Testis (tissue), 2 donors: ENCODE results near the gene ITGA11.

Experiments used
- CTCF ChIP-seq, 3 experiments: fragments of 450-650 bp in 2 of 3; fragments of 200-600 bp in 1 of 3; sonication (generic) in 1 of 3; IDR thresholded peaks; one replicate each; pipeline ENCODE4 v1.5.1; 2016 to 2019; ENCODE audit warnings: antibody characterized with exemption in 3 of 3, mild to moderate bottlenecking in 2 of 3, moderate library complexity in 1 of 3
- POLR2A ChIP-seq: fragments of 450-650 bp; IDR thresholded peaks from one replicate; pipeline ENCODE4 v1.6.1; 2017; ENCODE audit warnings: antibody characterized with exemption, mild to moderate bottlenecking, moderate library complexity

- TF ChIP-seq CTCF (IDR thresholded peaks at IDR 0.05) (no peak), POLR2A (no peak)
These were observed 53.4 kb downstream of the ITGA11 start for GRCh38 chr15:68378595-68378994.
